WERI-Rb-1 (cell line): ENCODE results near the gene DLG1.

Source experiments
- DNase-seq: peaks from one replicate; pipeline ENCODE4 v3.0.0-alpha.2; 2020
- H3K27ac ChIP-seq: fragments of 250-450 bp; sonication (Bioruptor Pico); 2 replicates; pipeline ENCODE4 v1.5.1; 2020; ENCODE audit warnings: mild to moderate bottlenecking, moderate library complexity
- H3K27me3 ChIP-seq: fragments of 250-450 bp; sonication (Bioruptor Pico); 2 replicates; pipeline ENCODE4 v1.5.1; 2021; ENCODE audit warnings: mild to moderate bottlenecking, low read depth, moderate library complexity; ENCODE audit not compliant: insufficient read depth, severe bottlenecking
- H3K36me3 ChIP-seq: fragments of 250-450 bp; sonication (Bioruptor Pico); 2 replicates; pipeline ENCODE4 v1.5.1; 2020; ENCODE audit warnings: mild to moderate bottlenecking, moderate library complexity
- H3K4me3 ChIP-seq: 2 replicates; pipeline ENCODE4 v1.5.1; 2011; ENCODE audit warnings: low read depth, mild to moderate bottlenecking, control low read depth, low read length
- H3K9me3 ChIP-seq: fragments of 250-450 bp; sonication (Bioruptor Pico); 2 replicates; pipeline ENCODE4 v1.5.1; 2021; ENCODE audit warnings: mild to moderate bottlenecking, moderate library complexity; ENCODE audit not compliant: severe bottlenecking
- TF ChIP-seq, protein P1 (sequence below): IDR thresholded peaks from 2 replicates; pipeline ENCODE4 v1.5.1; 2011; ENCODE audit warnings: low read depth, mild to moderate bottlenecking, control low read depth, inconsistent platforms, low read length

DLG1 gene

DNA sequence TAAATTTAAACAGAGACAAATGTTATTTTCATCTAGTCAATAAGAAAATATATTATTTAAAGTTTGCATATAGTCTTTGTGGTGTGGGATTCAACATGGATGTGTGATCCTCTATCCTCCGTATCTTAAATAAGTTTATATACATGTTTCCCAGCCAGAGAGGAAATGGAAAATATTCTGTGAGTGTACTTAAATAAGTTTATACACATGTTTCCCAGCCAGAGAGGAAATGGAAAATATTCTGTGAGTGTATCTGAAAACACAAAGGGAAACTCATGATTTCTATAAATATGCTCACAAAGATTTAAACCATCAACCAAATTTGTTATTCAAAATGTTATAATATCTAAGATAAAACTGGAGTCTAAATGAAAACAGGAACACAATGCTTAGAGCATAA lies 158.8 kb downstream of the DLG1 start:
- Histone ChIP-seq H3K9me3 (no peaks in the 10 kb centered on the region), H3K27me3 (no peaks in the 10 kb centered on the region), H3K4me3 (no peak overlapping the region), H3K36me3 (peaks cover 3% of the 10 kb centered on the region; the same call in 1 of the 2 replicates), H3K27ac (no peak overlapping the region)
- no peak for DNase-seq
- TF ChIP-seq, protein P1, sequence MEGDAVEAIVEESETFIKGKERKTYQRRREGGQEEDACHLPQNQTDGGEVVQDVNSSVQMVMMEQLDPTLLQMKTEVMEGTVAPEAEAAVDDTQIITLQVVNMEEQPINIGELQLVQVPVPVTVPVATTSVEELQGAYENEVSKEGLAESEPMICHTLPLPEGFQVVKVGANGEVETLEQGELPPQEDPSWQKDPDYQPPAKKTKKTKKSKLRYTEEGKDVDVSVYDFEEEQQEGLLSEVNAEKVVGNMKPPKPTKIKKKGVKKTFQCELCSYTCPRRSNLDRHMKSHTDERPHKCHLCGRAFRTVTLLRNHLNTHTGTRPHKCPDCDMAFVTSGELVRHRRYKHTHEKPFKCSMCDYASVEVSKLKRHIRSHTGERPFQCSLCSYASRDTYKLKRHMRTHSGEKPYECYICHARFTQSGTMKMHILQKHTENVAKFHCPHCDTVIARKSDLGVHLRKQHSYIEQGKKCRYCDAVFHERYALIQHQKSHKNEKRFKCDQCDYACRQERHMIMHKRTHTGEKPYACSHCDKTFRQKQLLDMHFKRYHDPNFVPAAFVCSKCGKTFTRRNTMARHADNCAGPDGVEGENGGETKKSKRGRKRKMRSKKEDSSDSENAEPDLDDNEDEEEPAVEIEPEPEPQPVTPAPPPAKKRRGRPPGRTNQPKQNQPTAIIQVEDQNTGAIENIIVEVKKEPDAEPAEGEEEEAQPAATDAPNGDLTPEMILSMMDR: no peak

DNA sequence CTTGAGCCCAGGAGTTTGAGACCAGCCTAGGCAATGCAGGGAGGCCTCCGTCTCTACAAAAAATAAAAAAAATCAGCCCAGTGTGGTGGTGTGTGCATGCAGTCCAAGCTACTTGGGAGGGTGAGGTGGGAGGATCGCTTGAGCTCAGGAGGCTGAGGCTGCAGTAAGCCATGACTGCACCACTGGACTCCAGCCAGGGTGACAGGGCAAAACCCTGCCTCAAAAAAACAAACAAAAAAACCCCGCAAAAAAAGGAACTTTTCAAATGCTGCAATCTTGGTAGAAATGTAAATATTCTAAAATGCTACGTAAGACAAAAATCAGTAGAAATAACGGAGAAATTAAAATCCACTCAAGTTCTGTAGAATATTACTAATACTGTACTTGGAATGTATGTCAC lies 160.7 kb downstream of the DLG1 start:
- no peak for DNase-seq
- no peak overlapping the region for H3K27ac ChIP-seq
- no peaks in the 10 kb centered on the region for H3K9me3 ChIP-seq
- H3K27me3 ChIP-seq: no peaks in the 10 kb centered on the region
- H3K4me3 ChIP-seq: no peak overlapping the region
- H3K36me3 ChIP-seq: peaks cover 3% of the 10 kb centered on the region; the same call in 1 of the 2 replicates
- TF ChIP-seq, protein P1: no peak

DNA sequence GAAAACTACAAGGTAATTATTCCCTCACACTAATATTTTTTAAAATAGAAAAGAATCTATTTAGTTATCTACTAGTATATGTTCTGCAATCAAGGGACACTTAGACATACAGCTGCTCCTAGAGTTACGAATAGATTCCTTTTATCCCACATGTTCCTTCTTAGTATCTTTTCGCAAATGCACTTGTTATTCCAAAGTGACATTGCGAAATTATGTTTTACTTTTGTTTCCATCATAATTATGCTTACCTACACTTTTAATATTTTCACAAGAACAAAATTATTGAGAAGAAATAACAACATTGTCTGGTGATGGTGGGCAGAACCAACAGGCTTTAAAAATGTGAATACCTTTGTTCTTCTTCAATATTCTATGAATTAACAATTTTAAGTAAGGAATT lies 161.7 kb downstream of the DLG1 start:
- DNase-seq: no peak
- H3K27me3 ChIP-seq: no peaks in the 10 kb centered on the region
- H3K4me3 ChIP-seq: no peak overlapping the region
- no peak overlapping the region for H3K27ac ChIP-seq
- TF ChIP-seq, protein P1: no peak
- H3K9me3 ChIP-seq: no peaks in the 10 kb centered on the region
- H3K36me3 ChIP-seq: peaks cover 3% of the 10 kb centered on the region; the same call in 1 of the 2 replicates

DNA sequence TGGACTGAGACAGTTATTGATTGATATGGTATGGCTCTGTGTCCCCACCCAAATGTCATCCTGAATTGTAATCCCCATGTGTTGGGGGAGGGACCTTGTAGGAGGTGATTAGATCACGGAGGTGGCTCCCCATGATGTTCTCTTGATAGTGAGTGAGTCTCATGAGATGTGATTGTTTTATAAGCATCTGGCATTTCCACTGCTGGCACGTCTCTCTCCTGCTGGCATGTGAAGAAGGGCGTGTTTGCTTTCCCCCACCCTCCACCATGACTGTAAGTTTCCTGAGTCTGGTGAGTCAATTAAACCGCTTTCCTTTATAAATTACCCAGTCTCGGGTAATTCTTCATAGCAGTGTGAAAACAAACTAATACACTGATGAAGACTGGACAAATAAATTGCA lies 163.2 kb downstream of the DLG1 start:
- Histone ChIP-seq H3K27ac (no peak overlapping the region), H3K9me3 (no peaks in the 10 kb centered on the region), H3K36me3 (peaks cover 3% of the 10 kb centered on the region; the same call in 1 of the 2 replicates), H3K27me3 (no peaks in the 10 kb centered on the region), H3K4me3 (no peak overlapping the region)
- TF ChIP-seq, protein P1: no peak
- no peak for DNase-seq

DNA sequence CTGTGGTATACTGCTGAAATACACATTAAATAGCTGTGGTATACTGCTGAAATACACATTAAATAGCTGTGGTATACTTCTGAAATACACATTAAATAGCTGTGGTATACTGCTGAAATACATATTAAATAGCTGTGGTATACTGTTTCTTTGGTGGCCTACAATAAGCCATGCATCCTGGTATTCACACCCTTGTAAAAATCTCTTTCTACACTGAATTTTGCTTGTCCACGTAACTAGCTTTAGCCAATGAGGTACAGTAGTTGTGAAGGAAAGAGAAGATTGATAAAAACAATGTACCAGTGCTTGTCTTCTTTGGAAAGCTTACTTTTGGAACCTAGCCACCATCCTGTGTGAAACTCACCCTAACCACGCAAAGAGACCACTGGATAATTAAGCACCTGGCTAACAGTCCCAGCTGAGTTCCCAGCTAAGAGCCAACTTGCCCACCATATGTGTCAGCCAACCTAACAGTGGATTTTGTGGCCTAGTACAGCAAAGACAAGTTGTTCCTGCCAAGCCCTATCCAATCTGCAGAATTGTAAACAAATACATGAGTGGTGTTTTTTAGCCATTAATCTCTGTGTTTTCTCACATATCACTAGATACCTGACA lies 165.4 kb downstream of the DLG1 start:
- Histone ChIP-seq H3K36me3 (peaks cover 3% of the 10 kb centered on the region; the same call in 1 of the 2 replicates), H3K4me3 (no peak overlapping the region), H3K27me3 (no peaks in the 10 kb centered on the region), H3K9me3 (no peaks in the 10 kb centered on the region), H3K27ac (no peak overlapping the region)
- DNase-seq: no peak
- TF ChIP-seq, protein P1: no peak

DNA sequence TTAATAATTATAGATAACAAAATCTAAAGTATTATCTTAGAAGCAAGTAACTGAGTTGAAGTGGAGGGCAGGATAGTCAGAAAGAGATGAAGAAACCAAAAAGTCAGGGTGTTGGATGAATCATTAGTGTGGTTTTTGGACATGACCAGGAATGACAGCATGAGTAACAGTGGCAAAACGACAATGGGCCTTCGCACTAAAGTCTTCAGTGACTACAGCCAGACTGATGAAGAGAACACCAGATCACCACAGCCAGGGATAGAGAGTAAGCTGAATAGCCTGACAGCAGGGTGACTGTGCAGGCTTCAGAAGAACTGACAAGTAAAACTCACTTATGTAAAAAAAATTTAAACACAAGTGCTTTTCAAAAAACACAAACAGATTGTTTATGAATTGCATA lies 172.8 kb downstream of the DLG1 start:
- H3K27me3 ChIP-seq: no peaks in the 10 kb centered on the region
- no peak overlapping the region for H3K27ac ChIP-seq
- TF ChIP-seq, protein P1: no peak
- H3K9me3 ChIP-seq: no peaks in the 10 kb centered on the region
- H3K4me3 ChIP-seq: no peak overlapping the region
- no peaks in the 10 kb centered on the region for H3K36me3 ChIP-seq
- DNase-seq: no peak
